WERI-Rb-1 (cell line): ENCODE measurements around the gene LGALS1.

Experiments used
- DNase-seq: peaks from one replicate; pipeline ENCODE4 v3.0.0-alpha.2; 2020
- H3K27ac ChIP-seq: fragments of 250-450 bp; sonication (Bioruptor Pico); 2 replicates; pipeline ENCODE4 v1.5.1; 2020; ENCODE audit warnings: mild to moderate bottlenecking, moderate library complexity
- H3K27me3 ChIP-seq: fragments of 250-450 bp; sonication (Bioruptor Pico); 2 replicates; pipeline ENCODE4 v1.5.1; 2021; ENCODE audit warnings: mild to moderate bottlenecking, low read depth, moderate library complexity; ENCODE audit not compliant: insufficient read depth, severe bottlenecking
- H3K36me3 ChIP-seq: fragments of 250-450 bp; sonication (Bioruptor Pico); 2 replicates; pipeline ENCODE4 v1.5.1; 2020; ENCODE audit warnings: mild to moderate bottlenecking, moderate library complexity
- H3K4me3 ChIP-seq: 2 replicates; pipeline ENCODE4 v1.5.1; 2011; ENCODE audit warnings: low read depth, mild to moderate bottlenecking, control low read depth, low read length
- H3K9me3 ChIP-seq: fragments of 250-450 bp; sonication (Bioruptor Pico); 2 replicates; pipeline ENCODE4 v1.5.1; 2021; ENCODE audit warnings: mild to moderate bottlenecking, moderate library complexity; ENCODE audit not compliant: severe bottlenecking
- CTCF ChIP-seq: IDR thresholded peaks from 2 replicates; pipeline ENCODE4 v1.5.1; 2011; ENCODE audit warnings: low read depth, mild to moderate bottlenecking, control low read depth, inconsistent platforms, low read length

Gene LGALS1

DNA sequence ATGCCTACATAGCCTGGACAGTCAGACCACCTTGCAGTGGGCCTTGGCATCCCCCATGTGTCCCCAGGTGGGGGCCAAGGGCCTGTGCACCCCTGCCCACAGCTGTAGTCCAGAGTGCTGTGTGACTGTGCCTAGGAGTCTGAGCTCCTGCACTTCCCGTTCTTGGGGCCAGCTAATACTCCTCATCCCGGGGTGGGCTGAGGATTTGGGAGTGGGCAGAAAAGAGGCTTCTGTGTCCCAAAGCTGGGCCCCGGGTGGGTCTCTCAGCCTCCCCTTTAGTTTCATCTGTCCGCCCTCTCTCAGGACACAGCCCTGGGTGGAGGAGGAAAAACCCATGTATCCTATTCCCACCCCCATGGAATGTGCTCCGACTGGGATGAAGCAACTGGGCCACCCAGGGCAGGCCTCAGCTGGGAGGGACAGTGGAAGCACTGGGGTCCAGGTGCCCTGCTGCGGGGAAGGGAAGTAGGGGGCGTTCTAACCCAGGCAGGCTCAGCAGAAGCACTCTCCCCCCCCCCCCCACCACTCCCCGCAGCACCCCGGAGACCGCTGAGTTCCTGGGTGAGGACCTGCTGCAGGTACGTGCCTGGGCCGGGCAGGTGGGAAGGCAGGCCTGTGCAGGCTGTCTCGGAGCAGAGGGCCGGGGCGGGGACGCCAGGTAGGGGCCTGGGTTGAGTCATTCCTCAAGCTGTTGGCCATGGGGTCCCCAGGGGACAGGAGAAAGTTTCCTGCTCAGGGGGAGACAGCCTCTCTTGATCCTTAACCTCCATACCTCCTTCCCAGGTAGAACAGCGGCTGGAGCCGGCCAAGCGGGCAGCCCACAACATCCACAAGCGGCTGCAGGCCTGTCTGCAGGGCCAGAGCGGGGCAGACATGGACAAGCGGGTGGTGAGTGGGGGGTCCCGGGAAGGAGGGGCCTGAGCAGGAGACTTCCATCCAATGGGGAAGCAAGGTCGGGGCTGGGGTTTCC is 34.6 kb upstream of the LGALS1 start:
- DNase-seq, result no peak
- Histone ChIP-seq H3K9me3 (no peaks in the 10 kb centered on the region), H3K27ac (no peak overlapping the region), H3K27me3 (no peaks in the 10 kb centered on the region), H3K4me3 (peak overlapping the region; percentile 71; the same call in 1 of the 2 replicates), H3K36me3 (peaks cover 9% of the 10 kb centered on the region)
- TF ChIP-seq CTCF, result no peak

DNA sequence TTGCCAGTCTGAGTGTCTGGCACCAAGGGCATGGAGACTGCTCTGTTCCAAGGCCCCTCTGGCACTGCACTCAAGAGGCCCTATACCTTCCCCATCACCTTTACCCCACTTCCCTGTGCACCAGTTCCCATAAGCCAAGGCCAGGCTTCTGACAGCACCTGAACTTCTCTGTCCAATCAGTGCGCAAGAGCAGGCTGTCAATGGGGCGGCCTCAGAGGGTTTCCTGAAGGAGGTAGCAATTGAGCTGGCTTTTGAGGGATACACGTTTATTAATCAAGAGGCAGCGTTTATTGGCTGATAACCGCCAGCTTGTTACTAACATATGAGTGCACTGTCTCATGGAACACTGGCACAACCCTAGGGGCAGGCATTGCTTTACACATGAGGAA is 33.9 kb upstream of the LGALS1 start:
- peaks cover 9% of the 10 kb centered on the region for H3K36me3 ChIP-seq
- H3K27me3 ChIP-seq, result no peaks in the 10 kb centered on the region
- H3K4me3 ChIP-seq, result no peak overlapping the region
- no peak overlapping the region for H3K27ac ChIP-seq
- no peak for TF ChIP-seq CTCF
- DNase-seq, result no peak
- H3K9me3 ChIP-seq, result no peaks in the 10 kb centered on the region

DNA sequence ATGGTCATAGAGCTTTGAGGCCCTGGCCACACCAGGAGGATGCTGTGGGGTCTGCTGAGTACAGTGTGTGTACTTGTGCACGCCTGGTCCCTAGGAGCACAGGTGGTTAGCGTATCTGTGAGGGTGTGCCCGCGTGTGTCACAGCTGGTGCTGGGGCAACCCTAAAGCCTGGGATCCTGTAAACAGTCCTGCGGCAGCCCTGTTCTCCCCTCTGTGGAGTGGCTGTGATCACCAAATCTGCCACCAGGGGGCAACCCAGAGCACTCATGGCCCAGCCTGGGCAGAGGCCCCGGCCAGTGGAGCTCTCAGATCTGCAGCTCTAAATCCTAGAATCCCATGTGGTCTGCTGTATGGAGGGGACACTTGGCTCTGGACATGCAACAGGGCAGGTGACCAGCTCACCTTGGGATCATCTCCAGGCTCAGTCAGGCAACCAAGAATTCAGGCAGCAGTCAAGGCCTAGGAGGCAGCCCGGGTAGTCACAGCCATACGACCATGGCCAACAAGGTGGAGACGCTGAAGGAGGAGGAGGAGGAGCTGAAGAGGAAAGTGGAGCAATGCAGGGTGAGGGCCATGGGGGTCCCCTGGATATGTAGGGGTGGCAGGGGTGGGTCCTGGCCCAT is 32.1 kb upstream of the LGALS1 start:
- DNase-seq, result peak; percentile 85
- Histone ChIP-seq H3K4me3 (no peak overlapping the region), H3K27me3 (no peaks in the 10 kb centered on the region), H3K36me3 (peaks cover 9% of the 10 kb centered on the region), H3K27ac (no peak overlapping the region), H3K9me3 (no peaks in the 10 kb centered on the region)
- TF ChIP-seq CTCF, result peak; percentile 87

GRCh38 chr22:37647317-37647716 is 28.1 kb upstream of the LGALS1 start:
- H3K36me3 ChIP-seq, result peaks cover 16% of the 10 kb centered on the region
- H3K4me3 ChIP-seq, result no peak overlapping the region
- no peaks in the 10 kb centered on the region for H3K9me3 ChIP-seq
- TF ChIP-seq CTCF, result no peak
- H3K27ac ChIP-seq, result no peak overlapping the region
- no peaks in the 10 kb centered on the region for H3K27me3 ChIP-seq
- DNase-seq, result no peak

- Histone ChIP-seq H3K36me3 (peaks cover 16% of the 10 kb centered on the region), H3K4me3 (no peak overlapping the region), H3K27me3 (no peaks in the 10 kb centered on the region), H3K9me3 (no peaks in the 10 kb centered on the region), H3K27ac (no peak overlapping the region)
- DNase-seq, result no peak
- no peak for TF ChIP-seq CTCF
Measured at GRCh38 chr22:37647928-37648327, 27.5 kb upstream of the LGALS1 start.
